GM19023 (cell line): ENCODE results near the gene STX16.
A peak's percentile ranks its signal among the peaks of the same experiment; 100 is the strongest.
"Not testable (repeated sequence)": the region's sequence is repeated elsewhere in the genome, so short reads cannot be mapped to it uniquely, and the experiment has no call there.

Experiments
- ATAC-seq: cut with Tn5 transposase; IDR thresholded peaks from one replicate; pipeline ENCODE4 v1.9.1; 2021; ENCODE audit warnings: mild to moderate bottlenecking, moderate library complexity; ENCODE audit not compliant: unreplicated experiment

Gene STX16

DNA sequence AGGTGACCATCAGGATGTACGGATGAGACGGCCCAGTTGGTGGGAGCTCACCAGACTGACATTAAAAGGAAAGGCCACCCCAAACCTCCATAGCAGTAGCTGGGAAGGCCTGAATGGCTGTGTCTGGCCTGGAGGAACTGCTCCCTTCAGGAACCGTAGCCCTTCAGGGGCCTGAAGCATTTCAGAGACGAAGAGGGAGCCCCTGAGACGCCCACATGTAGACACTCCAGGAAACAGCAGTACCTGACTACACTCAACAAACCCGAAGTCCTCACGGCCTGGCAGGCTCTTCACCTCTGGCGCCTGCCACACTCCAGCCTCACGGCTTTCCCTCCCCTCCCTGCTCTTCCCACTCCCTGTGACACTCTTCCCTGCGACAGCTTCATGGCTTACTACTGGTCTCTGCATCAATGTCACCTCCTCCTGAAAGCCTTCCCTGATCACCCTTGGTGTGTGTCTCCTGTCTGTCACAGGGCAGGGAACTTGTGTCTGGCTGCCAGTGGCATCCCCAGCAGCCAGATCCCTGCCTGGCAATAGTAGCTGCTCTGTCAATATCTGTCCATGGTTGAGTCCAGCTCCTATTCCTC lies 14.6 kb upstream of the STX16 start:
- no peak for ATAC-seq

DNA sequence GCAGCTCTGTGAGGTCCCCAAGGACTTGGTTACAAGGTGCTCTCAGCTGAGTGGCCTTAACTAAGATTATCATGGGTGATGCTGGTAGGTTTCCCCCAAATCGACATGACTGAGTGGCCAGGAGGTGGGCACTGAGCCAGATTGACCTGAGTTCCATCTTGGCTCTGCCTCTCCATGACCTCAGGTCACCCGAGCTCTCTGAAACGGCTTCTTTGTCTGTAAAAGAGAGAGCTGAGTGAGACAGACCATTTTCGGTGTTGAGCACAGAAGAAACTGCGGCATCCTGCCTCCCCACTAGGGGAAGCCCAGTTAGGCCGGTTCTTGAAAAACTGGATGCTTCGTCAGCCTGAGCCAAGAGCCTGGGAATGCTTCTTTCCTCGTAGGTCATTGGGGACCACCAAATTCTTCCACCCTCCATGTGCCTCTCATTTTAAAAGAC lies 14.1 kb upstream of the STX16 start:
- ATAC-seq = no peak

GRCh38 chr20:58637466-58638213 lies 13.4 kb upstream of the STX16 start:
- no peak for ATAC-seq

GRCh38 chr20:58638467-58639181 lies 12.5 kb upstream of the STX16 start:
- no peak for ATAC-seq

DNA sequence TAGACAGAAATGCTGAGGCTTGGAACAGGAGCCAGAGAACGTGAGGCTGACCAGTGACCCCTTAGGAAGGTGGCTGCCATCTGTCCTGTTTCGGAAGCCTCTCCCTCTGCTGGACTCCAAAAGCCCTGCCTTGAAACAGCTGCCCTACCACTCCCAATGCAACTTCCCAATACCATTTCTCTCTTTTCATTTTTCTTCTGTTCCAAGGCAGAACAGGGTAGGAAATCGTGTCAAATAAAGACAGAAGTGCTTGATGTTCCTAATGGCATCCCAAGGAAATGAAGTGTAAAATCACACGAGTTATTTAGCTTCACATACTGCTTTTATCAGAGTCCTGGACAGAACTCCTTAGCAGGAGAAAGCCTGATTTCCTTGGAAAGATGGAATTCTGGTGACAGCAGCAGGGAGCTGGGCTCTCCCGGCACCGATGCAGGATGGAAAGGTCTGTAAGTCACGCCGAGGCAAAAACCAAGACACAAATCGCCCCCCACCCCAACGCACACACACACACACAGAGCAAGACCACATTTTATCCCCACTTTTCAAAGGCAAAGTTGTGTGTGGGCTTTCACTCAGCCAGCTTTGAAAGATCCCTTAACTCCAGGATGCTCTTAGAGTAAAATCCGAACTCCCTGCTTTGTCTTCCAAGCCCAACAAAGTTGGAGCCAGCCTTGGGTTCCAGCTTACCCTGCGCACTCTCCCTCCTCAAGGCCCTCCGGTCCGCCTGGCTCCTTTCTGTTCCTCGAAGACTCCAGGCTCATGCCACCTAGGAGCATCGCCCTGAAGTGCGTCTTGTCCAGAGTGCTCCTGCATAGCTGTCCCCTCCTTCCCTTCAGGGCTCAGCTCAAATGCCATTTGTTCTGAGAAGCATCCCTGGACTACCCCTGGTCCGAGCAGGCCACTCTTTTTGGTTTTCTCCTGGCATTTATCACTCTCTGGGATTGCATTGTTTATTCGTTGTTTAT lies 11.6 kb upstream of the STX16 start:
- ATAC-seq = no peak

DNA sequence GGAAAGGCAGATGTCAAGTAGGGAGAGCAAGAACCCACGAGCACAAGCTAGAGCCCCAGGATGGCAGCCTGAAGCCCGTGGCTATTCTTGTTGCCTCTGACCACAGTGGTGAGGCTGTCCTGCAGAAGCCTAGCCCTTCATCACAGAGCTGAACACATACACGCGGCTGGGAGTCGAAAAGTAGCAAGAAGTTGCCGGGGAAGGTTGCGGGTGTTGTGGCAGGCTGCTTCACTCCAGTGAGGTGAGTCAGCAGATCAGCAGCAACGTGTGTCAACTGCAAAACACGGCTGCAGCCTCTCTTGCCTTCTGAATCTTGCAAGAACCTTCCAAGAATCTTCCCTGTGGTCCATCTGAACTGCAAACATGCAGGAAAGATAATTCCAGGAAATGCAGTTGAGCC lies 10.6 kb upstream of the STX16 start:
- ATAC-seq = no peak

DNA sequence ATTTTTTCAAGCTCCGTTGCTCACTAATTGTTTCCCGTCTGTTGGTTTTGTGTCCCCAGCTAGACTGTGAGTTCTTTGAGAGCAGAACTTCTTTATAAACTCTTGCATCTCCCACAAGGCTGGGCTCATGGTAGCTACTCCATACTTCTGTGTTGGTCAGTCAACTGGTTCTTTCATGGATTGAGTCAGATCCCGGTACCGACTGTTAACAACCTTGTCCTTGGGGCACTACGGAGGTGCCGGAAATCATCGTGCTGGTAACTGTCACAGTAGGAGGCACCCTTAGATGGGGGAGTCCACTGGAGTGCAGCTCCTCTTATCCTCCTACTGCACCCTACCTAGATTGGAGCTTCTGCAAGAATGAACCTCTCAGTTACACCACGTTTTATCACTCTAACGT lies 8.6 kb upstream of the STX16 start:
- no peak for ATAC-seq

- ATAC-seq = not testable (repeated sequence)
These were observed 8.2 kb upstream of the STX16 start for GRCh38 chr20:58642896-58643295.

DNA sequence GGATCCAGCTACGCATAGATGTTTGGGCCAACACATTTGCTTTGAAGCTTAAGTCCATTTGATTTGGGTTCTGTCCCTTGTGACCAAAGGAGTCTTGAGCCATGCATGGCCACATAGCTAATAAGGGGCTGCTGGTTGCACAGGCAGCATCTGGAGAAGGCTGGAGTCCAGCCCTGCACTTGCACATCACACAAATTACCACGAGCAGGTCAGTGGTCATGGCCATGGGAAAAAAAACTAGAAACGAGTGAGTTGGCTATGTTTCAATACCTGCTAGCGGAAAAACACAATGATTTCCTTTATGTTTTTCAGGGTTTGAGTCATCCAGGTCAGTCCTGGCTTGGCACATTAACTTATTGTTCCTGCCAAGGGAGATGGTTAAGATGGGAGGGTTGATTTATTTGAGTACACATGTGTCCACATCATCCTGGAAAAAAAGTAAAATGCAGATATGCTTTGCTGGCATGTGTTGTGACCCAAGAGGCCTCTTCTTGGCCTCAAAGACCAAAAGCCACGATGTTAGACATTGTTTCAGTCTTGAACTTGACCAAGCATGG lies 5.6 kb upstream of the STX16 start:
- ATAC-seq = no peak

DNA sequence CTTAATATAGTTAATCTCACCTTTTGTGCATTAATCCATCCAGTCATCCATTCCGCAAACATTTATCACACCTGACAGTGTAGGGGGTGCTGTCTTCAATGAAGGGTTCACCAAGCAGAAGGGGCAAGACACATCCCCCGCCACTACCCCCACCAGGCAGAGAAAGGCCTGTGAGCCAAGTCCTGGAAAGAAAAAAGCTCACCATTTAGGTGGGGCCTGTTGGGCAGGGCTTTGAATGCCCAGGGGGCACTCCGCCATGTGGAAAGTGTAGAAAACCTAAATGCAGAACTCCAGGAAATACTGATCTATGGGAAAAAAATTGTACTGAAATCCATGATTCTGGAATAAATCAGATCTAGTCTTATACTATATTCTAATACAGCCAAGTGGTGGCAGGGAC lies 4.8 kb upstream of the STX16 start:
- ATAC-seq = no peak

GRCh38 chr20:58646703-58647102 lies 4.4 kb upstream of the STX16 start:
- no peak for ATAC-seq

DNA sequence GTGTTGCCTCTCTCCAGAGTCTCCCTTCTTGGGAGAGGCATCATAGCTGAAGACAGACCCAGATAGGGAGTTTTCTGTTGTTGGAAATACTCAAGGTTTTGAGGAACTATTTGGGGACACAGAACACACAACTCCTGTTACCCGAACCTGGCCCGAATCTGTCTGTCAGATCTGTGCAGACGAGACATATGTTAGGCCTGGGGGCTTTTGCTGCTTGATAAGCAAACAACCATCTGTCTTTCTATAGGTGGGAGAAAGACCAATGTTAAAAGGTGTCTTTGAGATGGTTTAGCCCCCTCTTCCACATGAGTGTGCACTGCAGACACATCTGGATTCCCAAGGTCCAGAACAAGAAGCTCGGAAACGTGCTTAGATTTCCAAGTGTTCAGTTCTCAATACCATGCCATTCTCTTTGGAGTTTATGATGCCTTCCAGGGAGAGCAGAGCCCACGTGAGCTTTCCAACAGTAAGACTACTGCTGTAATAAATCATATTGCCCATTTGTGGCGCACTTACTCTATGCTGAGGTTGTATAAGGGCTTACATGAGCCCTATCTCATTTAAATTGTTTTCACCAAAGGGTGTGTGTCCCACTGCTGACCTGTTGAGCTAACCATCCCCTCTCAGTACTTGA lies 3.8 kb upstream of the STX16 start:
- no peak for ATAC-seq

DNA sequence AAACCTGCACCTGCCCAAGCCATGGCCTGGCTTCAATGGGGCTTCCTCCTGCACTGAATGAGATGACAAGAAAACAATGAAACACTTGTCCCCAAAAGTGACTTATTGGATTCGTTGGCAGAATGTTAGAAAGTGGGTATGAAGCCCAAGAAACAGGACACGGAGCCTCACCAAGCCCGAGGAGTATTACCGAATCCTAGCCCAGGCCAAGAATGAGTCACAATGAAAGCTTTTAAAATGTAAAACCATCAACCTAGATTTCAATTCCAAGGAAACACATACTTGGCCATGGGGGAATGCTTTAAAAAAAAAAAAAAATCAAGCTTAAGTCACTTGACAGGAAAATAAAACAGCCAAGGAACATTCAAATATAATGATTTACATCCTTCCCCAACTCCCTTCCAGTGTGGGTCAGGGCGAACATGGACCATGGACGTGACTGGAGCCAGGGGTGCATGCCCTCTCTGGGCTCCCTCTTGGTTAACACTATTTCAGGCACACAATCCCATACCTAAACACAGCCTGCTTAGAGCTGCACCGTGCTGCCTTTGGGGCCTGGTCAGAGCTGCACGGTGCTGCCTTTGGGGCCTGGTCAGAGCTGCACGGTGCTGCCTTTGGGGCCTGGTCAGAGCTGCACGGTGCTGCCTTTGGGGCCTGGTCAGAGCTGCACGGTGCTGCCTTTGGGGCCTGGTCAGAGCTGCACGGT lies 3.1 kb upstream of the STX16 start:
- ATAC-seq = no peak

DNA sequence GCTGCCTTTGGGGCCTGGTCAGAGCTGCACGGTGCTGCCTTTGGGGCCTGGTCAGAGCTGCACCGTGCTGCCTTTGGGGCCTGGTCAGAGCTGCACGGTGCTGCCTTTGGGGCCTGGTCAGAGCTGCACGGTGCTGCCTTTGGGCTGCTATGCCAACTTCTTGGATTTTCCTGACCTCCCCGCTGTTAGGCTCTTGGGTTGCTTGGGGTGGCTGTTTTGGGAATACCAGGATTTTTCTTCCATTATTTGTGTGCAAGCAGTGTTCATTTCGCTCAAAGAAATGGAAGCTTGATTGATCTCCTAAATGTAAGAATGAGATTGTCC lies 2.6 kb upstream of the STX16 start:
- not testable (repeated sequence) for ATAC-seq

DNA sequence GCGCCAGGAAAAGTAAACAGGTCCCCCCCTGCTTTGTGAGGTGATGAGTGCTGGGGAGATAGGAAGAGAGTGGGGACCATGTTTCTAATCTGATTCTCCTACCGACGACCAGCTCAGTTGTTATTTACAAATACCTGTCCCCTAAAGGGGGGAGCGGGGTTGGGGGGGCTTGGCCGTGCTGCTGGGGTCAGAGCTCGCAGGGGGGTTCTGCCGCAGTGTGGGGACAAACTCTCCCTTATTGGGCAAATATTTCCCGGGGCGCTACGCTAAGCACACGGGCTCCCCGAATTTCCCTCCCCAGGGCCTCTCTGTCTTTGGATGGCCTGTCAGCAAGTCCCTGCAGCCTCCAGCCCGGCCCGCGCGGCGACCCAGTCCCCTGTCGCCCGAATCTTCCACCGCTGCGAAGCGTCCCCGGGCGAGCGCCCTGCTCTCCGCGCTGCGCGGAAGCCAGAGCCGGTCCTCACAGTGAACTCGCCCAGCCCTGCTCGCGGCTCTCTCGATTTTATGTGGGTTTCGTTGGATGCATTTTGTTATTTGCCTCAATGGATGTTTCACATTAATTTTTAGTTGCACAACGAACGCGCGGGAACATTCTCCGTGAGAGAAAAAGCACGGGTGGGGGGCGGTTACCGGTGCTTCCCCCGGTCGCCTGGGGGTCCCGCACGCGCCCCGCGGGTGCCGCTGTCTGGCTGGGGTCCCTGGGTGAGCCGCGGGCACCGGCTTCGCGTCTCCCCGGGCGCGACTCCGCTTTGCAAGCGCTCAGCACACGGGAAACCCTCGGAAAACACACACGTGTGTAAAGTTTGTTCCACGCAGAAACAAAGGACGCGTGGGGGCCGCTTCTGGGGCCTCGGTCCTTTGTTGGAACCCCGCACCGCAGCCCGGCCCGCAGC lies 1.5 kb upstream of the STX16 start:
- no peak for ATAC-seq

- ATAC-seq = peak; percentile 21
These were observed 805 bp upstream of the STX16 start for GRCh38 chr20:58650181-58650775.

DNA sequence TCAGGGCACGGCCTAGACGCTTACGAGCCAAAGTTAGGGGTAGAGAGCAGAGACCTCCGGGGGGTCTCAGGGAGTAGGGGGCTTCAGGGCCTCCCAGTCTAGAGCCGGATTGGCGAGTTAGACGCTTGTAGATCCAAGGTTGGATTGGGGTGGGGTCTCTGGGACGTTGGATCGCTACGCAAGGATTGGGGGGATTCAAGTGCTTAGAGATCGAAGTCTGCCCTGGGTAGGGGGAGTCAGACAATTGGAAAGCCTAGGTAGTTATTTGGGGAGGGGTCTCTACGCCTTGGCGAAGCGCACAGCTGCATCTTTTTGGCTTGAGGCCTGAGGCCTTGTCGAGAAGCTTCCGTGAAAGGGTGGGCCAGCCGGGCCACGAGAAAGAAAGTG lies 469 bp downstream of the STX16 start:
- ATAC-seq = no peak

DNA sequence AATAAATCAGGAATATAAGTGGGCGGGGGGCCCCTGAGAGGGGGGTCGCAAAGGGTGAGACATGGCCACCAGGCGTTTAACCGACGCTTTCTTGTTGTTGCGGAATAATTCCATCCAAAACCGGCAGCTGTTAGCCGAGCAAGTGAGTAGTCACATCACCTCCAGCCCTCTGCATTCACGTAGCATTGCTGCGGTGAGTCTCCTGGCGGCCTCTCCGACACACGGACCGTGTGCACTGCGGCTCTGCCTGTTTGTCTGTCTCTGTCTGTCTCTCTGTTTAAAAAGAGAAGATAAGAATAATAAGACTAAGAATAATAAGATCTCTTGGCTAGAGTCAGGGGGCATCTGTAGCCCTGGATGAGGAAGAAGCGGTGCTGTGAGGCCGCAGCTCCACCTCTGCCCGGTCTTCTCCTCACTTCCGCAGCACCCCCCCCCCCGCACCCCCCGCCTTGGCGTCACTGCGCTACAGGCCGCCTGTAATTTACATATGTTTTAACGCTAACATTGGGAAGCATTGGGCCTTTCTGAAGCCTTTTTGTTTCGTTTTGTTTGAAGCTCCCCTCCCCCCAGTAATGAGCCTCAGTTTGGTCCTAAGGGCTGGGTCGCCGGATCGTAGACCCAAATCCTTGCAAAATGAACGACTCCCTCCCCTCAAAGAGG lies 993 bp downstream of the STX16 start:
- ATAC-seq = peak; percentile 42
